HK-2 (cell line): ENCODE data around the gene LTBR.

Experiments used
- DNase-seq: peaks from one replicate; pipeline ENCODE4 v3.0.0-alpha.2; 2018; ENCODE audit not compliant: unreplicated experiment

LTBR gene

GRCh38 chr12:6382982-6383381 is 980 bp upstream of the LTBR start:
- DNase-seq: no peak

DNA sequence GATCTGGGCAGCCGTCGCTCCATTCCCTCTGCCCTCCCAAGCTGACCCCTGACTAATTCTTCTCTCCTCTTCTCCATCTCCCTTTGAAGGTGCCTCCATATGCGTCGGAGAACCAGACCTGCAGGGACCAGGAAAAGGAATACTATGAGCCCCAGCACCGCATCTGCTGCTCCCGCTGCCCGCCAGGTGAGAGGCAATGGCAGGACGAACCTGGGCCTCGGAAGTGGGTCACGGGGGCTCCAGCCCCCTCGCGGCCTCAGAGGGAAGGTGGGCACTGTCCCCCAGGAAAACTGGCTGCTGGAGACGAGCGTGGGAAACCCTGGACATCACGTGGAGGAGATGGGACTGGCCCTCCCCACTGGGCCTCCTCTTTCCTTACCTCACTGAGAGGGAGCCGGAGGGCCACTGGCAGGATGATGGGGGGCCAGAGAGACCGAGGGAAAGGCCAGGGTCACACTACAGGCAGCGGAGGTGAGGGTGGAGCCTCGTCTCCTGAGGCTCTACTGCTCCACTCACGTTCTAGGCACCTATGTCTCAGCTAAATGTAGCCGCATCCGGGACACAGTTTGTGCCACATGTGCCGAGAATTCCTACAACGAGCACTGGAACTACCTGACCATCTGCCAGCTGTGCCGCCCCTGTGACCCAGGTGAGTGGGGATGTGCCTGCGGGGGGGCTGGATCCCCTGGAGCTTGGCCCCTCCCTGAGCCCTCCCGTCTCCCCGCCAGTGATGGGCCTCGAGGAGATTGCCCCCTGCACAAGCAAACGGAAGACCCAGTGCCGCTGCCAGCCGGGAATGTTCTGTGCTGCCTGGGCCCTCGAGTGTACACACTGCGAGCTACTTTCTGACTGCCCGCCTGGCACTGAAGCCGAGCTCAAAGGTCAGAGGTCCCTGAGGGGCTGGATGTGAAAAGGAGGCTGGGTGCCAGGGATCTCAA is 806 bp downstream of the LTBR start:
- no peak for DNase-seq

- no peak for DNase-seq
These were observed 2.1 kb downstream of the LTBR start for GRCh38 chr12:6386038-6386437.

DNA sequence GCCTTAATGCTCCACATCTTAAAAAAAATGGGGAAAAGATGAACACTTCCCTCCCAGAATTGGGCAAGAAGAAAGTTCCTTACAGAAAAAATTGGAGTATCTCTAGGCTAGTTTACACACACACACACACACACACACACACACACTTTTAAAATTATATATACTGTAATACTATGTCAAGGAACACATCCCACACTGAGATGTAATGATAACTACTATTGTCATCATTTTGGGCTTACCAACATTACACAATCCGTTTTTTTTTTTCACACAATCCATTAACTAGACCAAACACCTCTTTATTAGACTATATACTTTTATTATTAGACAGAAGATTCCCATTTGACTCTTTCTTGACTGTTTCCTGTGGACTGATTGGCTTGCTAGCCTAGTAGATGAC is 2.5 kb downstream of the LTBR start:
- no peak for DNase-seq

GRCh38 chr12:6387541-6387940 is 3.6 kb downstream of the LTBR start:
- no peak for DNase-seq

DNA sequence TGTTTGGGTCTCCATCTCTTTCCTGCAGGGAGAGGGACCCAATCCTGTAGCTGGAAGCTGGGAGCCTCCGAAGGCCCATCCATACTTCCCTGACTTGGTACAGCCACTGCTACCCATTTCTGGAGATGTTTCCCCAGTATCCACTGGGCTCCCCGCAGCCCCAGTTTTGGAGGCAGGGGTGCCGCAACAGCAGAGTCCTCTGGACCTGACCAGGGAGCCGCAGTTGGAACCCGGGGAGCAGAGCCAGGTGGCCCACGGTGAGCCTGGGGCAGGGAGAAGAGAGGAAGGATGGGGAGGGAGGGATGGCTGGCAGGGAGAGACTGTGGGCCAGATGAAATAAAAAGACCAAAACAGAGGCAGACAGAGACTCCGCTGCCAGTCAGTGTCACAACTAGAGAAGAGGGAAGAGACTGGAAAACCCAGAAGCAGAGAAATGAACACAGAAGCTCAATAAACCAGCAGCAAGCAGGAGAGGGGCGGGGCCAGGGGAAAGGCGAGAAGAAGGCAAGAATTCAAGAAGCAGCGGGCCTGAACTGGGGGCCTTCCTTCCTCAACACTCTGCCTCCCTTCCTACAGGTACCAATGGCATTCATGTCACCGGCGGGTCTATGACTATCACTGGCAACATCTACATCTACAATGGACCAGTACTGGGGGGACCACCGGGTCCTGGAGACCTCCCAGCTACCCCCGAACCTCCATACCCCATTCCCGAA is 6.3 kb downstream of the LTBR start:
- no peak for DNase-seq

DNA sequence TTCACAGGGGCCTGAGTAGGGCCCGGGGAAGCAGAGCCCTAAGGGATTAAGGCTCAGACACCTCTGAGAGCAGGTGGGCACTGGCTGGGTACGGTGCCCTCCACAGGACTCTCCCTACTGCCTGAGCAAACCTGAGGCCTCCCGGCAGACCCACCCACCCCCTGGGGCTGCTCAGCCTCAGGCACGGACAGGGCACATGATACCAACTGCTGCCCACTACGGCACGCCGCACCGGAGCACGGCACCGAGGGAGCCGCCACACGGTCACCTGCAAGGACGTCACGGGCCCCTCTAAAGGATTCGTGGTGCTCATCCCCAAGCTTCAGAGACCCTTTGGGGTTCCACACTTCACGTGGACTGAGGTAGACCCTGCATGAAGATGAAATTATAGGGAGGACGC is 7.1 kb downstream of the LTBR start:
- DNase-seq: no peak

DNA sequence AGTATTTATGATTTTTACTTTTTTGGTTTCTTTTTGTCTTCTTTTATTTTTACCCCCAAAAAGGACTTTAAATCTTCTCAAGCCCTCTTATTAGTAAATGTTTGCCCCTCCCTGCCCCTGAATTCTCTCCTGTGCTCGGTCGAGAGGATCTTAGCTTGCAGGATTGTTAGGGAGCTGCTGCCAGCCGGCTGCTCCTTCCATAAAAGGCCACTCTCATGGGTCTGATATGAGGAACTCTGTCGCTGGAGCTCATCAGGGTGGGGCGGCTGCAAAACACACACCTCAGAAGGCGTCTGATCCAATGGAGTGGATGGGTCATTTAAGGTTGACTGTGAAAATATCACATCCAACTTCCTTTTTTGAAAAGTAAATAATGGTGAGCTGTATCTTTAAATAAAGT is 8.5 kb downstream of the LTBR start:
- no peak for DNase-seq

DNA sequence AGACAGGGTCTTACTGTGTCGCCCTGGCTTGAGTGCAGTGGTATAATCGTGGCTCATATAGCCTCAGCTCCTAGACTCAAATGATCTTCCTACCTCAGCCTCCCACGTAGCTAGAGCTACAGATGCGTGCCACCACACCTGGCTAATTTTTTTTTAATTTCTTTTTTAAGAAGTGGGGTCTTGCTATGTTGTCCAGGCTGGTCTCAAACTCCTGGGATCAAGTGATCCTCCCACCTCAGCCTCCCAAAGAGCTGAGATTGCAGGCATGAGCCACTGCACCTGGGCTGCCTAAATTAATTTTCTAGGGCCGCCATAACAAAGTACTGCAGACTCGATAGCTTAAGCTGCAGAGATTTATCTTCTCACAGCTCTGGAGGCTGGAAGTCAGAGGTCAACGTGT is 9.1 kb downstream of the LTBR start:
- DNase-seq: no peak

DNA sequence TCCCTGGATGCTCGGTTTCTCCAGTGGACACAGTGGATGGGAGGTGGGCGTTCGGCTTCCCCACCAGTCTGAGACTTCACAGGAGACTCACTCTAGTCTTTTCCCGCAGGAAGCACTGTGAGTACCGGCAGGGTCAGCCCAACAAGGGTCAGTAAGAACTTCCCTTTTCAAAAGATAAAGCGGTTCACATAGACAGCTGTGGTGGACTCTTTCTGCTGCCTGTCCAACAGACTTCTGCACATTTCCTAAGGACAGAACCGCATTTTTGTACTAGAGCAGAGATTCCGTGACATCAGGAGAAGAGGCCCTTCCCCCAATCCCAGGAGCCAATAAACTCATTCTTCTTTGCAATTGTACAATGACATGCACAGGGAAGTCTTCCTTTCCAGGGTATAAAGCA is 10.4 kb downstream of the LTBR start:
- no peak for DNase-seq

GRCh38 chr12:6396031-6396430 is 12.1 kb downstream of the LTBR start:
- DNase-seq: no peak

DNA sequence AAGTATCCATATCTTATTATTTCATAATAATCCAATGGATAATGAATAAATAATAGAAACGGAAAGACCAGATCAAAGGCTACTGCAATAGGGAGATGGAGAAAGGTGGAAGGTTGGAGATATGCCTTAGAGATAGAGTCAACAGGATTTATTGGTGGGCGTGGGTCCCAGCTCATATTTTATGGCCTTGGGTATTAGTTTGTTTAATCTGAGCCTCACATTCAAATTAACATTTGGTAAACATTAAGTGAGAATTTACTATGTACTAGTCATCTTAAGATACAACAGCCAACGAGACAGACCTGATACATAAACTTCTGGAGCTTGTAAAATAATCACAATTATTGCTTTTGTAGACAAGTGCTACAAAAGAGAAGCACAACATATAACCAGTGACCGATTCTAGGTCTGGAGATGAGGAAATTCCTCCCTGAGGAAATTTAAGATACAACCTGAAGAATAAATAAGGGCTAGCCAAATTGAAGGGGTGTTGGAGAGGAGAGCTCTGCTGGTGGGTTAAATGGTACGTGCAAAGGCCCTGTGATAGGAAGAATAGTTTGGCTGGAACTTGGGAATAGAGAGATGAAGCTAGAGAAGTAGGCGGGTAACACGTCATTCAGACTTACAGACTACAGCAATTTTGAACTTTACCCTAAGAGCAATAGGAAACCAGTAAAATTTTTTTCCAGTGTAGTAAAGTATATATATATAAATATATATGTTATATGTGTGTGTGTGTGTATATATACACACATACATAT is 16.1 kb downstream of the LTBR start:
- no peak for DNase-seq

DNA sequence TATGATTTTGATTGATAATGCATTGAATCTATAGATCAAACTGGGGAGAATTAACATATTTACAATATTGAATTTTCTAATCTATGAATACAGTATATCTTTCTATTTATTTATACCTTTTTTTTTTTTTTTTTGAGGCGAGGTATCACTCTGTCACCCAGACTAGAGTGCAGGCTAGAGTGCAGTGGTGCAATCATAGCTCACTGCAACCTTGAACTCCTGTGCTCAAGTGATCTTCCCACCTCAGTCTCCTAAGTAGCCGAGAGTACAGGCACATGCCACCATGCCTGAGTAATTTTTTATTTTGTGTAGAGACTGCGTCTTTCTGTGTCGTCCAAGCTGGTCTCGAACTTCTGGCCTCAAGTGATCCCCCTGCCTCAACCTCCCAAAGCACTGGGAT is 20.4 kb downstream of the LTBR start:
- DNase-seq: no peak

- no peak for DNase-seq
These were observed 22.0 kb downstream of the LTBR start for GRCh38 chr12:6405963-6406362.

- no peak for DNase-seq
These were observed 23.4 kb downstream of the LTBR start for GRCh38 chr12:6407236-6407954.

- no peak for DNase-seq
These were observed 32.6 kb downstream of the LTBR start for GRCh38 chr12:6416596-6416995.

- DNase-seq: no peak
These were observed 34.8 kb downstream of the LTBR start for GRCh38 chr12:6418796-6419195.

DNA sequence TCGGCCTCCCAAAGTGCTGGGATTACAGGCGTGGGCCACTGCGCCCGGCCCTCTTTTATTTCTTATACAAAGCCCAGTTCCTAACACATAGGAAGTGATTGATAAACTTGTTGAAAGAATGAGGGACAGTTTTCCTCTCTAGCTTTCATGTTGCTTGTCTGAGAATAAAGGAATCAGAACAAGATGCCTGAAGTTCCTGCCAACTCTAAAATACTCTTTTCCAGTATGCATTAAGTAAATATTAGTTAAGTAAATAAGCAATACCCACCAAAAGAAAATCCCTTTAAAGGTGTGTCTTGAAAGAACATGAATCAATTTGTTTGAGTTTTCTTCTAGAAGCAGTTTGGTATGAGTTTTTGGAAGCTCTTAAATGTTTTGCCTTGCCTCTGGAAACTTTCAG is 36.4 kb downstream of the LTBR start:
- DNase-seq: no peak

DNA sequence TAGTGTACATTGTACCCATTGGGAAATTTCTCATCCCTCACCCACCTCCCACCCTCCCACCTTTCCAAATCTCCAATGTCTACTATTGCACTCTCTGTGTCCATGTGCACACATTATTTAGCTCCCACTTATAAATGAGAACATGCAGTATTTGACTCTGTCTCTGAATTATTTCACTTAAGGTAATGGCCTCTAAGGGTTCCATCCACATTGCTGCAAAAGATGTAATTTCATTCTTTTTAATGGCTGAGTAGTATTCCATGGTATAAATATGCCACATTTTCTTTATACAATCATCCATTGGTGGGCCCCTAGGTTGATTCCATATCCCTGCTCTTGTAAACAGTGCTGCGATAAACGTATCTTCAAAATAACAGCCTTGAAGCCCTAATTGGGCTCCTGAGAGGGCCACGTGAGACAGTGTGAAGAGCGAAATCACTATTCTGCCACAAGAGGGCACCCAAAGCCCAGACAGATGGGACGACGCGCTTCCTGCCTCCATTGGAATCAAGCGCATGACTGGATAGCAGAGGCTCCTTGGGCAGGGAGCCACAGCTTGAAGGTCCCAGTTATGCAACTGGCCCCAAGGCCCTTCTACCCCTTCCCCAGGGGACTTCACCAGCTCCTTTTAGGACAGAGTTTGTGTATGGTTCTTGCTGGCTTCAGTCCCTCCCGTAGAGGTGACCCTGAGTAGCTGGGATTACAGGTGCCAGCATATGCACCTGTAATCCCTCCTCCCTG is 39.5 kb downstream of the LTBR start:
- DNase-seq: peak; percentile 74

- DNase-seq: no peak
These were observed 40.0 kb downstream of the LTBR start for GRCh38 chr12:6424008-6424347.

GRCh38 chr12:6424866-6425265 is 40.9 kb downstream of the LTBR start:
- DNase-seq: no peak
